Uterus (tissue), 2 donors: ENCODE data around the gene FKRP.

ENCODE experiments used
- CTCF ChIP-seq, 4 experiments: fragments of 200-600 bp in 2 of 4; fragments of 450-650 bp in 2 of 4; sonication (generic) in 2 of 4; IDR thresholded peaks; one replicate each; pipeline ENCODE4 v1.5.1; 2016 to 2019; ENCODE audit warnings: antibody characterized with exemption in 4 of 4, mild to moderate bottlenecking in 2 of 4, moderate library complexity in 1 of 4
- POLR2A ChIP-seq, 2 donors: fragments of 450-650 bp; IDR thresholded peaks; one replicate each; pipeline ENCODE4 v1.6.1; 2016; ENCODE audit warnings: antibody characterized with exemption in 2 of 2, mild to moderate bottlenecking in 1 of 2, moderate library complexity in 1 of 2

- no peak for TF ChIP-seq CTCF (IDR thresholded peaks at IDR 0.05)
- no peak for TF ChIP-seq POLR2A (IDR thresholded peaks at IDR 0.05)
Measured at GRCh38 chr19:46725859-46726393, 19.9 kb upstream of the FKRP start.
